Measurements from ENCODE around the gene KIAA1210.
A peak's percentile ranks its signal among the peaks of the same experiment; 100 is the strongest.

KIAA1210 gene

GRCh38 chrX:119094819-119095218, 32.8 kb downstream of the KIAA1210 start:
- H3K4me3 ChIP-seq (ENCODE audit: low read depth, low read length) = no peak overlapping the region
- peak; percentile 1 for DNase-seq (ENCODE audit: low read depth)
- TF ChIP-seq, protein P1, sequence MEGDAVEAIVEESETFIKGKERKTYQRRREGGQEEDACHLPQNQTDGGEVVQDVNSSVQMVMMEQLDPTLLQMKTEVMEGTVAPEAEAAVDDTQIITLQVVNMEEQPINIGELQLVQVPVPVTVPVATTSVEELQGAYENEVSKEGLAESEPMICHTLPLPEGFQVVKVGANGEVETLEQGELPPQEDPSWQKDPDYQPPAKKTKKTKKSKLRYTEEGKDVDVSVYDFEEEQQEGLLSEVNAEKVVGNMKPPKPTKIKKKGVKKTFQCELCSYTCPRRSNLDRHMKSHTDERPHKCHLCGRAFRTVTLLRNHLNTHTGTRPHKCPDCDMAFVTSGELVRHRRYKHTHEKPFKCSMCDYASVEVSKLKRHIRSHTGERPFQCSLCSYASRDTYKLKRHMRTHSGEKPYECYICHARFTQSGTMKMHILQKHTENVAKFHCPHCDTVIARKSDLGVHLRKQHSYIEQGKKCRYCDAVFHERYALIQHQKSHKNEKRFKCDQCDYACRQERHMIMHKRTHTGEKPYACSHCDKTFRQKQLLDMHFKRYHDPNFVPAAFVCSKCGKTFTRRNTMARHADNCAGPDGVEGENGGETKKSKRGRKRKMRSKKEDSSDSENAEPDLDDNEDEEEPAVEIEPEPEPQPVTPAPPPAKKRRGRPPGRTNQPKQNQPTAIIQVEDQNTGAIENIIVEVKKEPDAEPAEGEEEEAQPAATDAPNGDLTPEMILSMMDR (IDR thresholded peaks at IDR 0.05; ENCODE audit: insufficient read depth, low read depth, low read length, missing control alignments) = no peak

DNA sequence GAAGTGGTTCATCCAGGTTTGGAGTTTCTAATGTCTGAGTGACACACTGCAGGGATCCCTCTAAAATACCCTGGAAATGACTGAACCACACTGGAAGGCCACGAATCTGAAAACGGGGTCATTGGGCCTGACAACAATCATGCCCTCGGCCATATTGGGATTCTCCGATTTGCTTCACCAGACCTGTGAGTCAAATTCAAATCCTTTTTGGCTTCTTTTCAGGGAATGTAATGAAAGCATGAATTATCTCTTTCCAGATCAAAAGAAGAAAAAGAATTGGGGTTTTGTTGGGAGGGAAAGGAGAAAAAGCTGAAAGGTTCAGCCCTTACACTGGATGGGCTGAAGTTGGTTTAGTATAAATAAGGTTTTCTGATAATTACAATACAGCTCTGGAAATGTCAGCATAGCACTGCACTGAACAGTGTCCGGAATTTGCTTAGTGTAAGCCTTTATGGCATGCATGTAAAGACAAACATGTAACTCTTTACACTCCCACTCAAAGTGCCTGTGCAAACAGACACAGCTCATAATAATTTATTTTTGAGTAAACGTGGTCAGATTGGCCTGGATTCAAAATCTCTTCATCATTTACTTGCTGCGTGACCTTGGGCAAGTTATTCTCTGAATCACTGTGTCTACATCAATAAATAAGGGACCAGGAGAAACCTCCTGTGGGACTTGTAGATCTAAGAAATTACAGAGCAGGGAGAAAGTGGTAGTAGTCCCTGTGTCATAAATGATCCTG, 33.4 kb downstream of the KIAA1210 start:
- H3K4me3 ChIP-seq (ENCODE audit: low read depth, low read length) = no peak overlapping the region
- DNase-seq (ENCODE audit: low read depth) = no peak
- TF ChIP-seq, protein P1 (IDR thresholded peaks at IDR 0.05; ENCODE audit: insufficient read depth, low read depth, low read length, missing control alignments) = no peak

GRCh38 chrX:119090627-119091026, 37.0 kb downstream of the KIAA1210 start:
- no peak overlapping the region for H3K4me3 ChIP-seq (ENCODE audit: low read depth, low read length)
- no peak for DNase-seq (ENCODE audit: low read depth)
- TF ChIP-seq, protein P1 (IDR thresholded peaks at IDR 0.05; ENCODE audit: insufficient read depth, low read depth, low read length, missing control alignments) = no peak

- no peak for DNase-seq (ENCODE audit: low read depth)
- TF ChIP-seq, protein P1 (IDR thresholded peaks at IDR 0.05; ENCODE audit: insufficient read depth, low read depth, low read length, missing control alignments) = no peak
- H3K4me3 ChIP-seq (ENCODE audit: low read depth, low read length) = no peak overlapping the region
Measured at GRCh38 chrX:119089619-119090018, 38.0 kb downstream of the KIAA1210 start.

GRCh38 chrX:119087121-119087520, 40.5 kb downstream of the KIAA1210 start:
- TF ChIP-seq, protein P1 (IDR thresholded peaks at IDR 0.05; ENCODE audit: insufficient read depth, low read depth, low read length, missing control alignments) = no peak
- no peak for DNase-seq (ENCODE audit: low read depth)
- H3K4me3 ChIP-seq (ENCODE audit: low read depth, low read length) = no peak overlapping the region

GRCh38 chrX:119084766-119085165, 42.8 kb downstream of the KIAA1210 start:
- no peak for DNase-seq (ENCODE audit: low read depth)
- TF ChIP-seq, protein P1 (IDR thresholded peaks at IDR 0.05; ENCODE audit: insufficient read depth, low read depth, low read length, missing control alignments) = no peak
- H3K4me3 ChIP-seq (ENCODE audit: low read depth, low read length) = no peak overlapping the region

DNA sequence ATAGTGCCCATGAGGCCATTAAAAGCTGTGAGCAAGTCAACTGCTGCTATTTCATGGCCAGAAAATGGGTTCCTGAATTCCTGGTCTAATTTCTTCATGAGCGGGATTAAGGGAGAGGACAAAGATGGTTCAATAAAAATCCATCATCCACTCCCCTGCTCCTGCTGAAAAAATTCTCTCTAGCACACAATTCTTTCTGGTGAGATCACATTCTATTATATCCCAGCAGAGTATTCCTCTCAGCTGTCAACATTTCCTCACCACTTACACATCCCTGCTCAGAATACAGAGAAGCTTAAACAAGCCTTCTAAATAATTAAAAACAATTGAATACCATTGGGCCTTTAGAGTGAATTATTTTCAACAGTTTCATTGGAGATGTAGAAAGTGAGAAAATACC, 45.3 kb downstream of the KIAA1210 start:
- TF ChIP-seq, protein P1 (IDR thresholded peaks at IDR 0.05; ENCODE audit: insufficient read depth, low read depth, low read length, missing control alignments) = no peak
- no peak for DNase-seq (ENCODE audit: low read depth)
- no peak overlapping the region for H3K4me3 ChIP-seq (ENCODE audit: low read depth, low read length)
